HepG2 (cell line): ENCODE results near the gene FBF1. TPM values are rescaled to one million over a fixed set of nuclear protein-coding genes. Genes with fewer than 3 reads are reported as not detected.

Source experiments
- FOXO1 ChIP-seq: sonication (generic); formaldehyde crosslinking; IDR thresholded peaks from 2 replicates; pipeline ENCODE4 v1.4.0; 2020; ENCODE audit warnings: missing genetic modification reagents
- HMG20A ChIP-seq: IDR thresholded peaks from 2 replicates; pipeline ENCODE4 v1.6.1; 2016; ENCODE audit warnings: borderline replicate concordance
- SIN3A ChIP-seq: IDR thresholded peaks from 2 replicates; pipeline ENCODE4 v1.6.1; 2011; ENCODE audit warnings: low read depth, mild to moderate bottlenecking, control low read depth, low read length, borderline replicate concordance
- ZFY ChIP-seq: sonication (generic); formaldehyde crosslinking; IDR thresholded peaks from 2 replicates; pipeline ENCODE4 v1.4.0; 2020; ENCODE audit warnings: missing genetic modification reagents
- ZNF615 ChIP-seq: sonication (generic); formaldehyde crosslinking; IDR thresholded peaks from 2 replicates; pipeline ENCODE4 v1.5.0; 2020; ENCODE audit warnings: mild to moderate bottlenecking, missing genetic modification reagents, borderline replicate concordance
- ZNF83 ChIP-seq: sonication (generic); formaldehyde crosslinking; IDR thresholded peaks from 2 replicates; pipeline ENCODE4 v1.4.0; 2020; ENCODE audit warnings: missing genetic modification reagents, mild to moderate bottlenecking, borderline replicate concordance
- polyA plus RNA-seq, 8 experiments: library from polyadenylated mRNA; depleted of rRNA in 3 of 8; stranded (reverse) in 7 of 8; unstranded in 1 of 8; fragments of >200 nt; fragmentation: Illumina TruSeq in 4 of 8; extraction: Trizol in 4 of 8; gene quantifications; 2 replicates each; pipeline versions ENCODE4 v1.2.1 to v1.2.3, GENCODE V29; 2011 to 2016; ENCODE audit warnings: low read depth in 4 of 8, missing spikeins in 1 of 8, mixed read lengths in 1 of 8; ENCODE audit not compliant: insufficient read depth in 1 of 8
- total RNA-seq, 5 experiments: library from RNA; depleted of rRNA; stranded (reverse); fragments of >200 nt; fragmentation: Illumina TruSeq; extraction: Trizol; gene quantifications; 2 replicates each; pipeline ENCODE4 v1.2.3, GENCODE V29; 2016; ENCODE audit warnings: low read depth in 1 of 5
- TF ChIP-seq, protein P1 (sequence below): IDR thresholded peaks from 2 replicates; pipeline ENCODE4 v1.6.1; 2012; ENCODE audit warnings: low read length, improper control_type of control experiment
- TF ChIP-seq, protein P2 (sequence below): IDR thresholded peaks from 2 replicates; pipeline ENCODE4 v1.6.1; 2018; ENCODE audit warnings: missing genetic modification reagents
- TF ChIP-seq, protein P3 (sequence below): sonication (generic); formaldehyde crosslinking; IDR thresholded peaks from 2 replicates; pipeline ENCODE4 v1.4.0; 2020; ENCODE audit warnings: mild to moderate bottlenecking, missing genetic modification reagents
- TF ChIP-seq, protein P4 (sequence below): sonication (generic); formaldehyde crosslinking; IDR thresholded peaks from 2 replicates; pipeline ENCODE4 v1.9.0; 2021; ENCODE audit warnings: mild to moderate bottlenecking, missing genetic modification reagents
- TF ChIP-seq, protein P5 (sequence below): sonication (generic); formaldehyde crosslinking; IDR thresholded peaks from 2 replicates; pipeline ENCODE4 v1.8.0; 2022; ENCODE audit warnings: low read depth, missing genetic modification reagents
- TF ChIP-seq, protein P6 (sequence below): sonication (generic); formaldehyde crosslinking; IDR thresholded peaks from 2 replicates; pipeline ENCODE4 v1.5.0; 2020; ENCODE audit warnings: missing genetic modification reagents, mild to moderate bottlenecking, borderline replicate concordance

The FBF1 gene
- total and polyA plus RNA-seq, 2 of the 13 experiments (the other 11 are each of a cell fraction or from before 2014, with no cell fraction given): 2.4 to 8.1 TPM

DNA sequence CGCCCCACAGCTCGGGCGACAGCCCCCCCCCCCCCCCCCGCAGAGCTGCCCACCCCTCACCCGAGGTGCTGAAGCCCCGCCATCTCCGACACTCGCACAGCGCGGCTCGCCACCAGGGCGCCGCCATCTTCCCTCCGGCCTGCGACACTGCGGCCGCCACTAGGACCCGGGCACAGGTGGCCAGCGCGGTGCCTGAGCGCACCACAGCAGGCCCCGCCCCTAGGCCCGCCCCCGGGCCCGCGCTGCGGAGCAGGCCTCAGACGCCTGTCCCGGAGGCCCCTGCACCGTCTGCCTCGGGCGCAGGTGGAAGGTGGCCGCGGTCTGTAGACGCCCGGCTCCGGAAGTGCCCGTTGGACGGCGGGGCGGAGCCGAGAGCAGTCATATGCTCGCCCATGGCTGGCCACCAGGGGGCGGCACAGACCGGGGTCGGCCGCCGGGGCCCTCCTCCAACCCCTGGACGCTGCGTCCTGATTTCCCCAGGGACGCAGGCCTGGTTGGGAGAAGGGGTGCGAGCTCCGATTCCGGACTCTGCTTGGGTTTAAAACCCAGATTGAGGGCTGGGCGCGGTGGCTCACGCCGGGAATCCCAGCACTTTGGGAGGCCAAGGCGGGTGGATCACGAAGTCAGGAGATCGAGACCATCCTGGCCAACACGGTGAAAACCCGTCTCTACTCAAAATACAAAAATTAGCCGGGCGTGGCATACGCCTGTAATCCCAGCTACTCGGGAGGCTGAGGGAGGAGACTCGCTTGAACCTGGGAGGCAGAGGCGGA, 35.9 kb downstream of the FBF1 start, which contains the start of gene MRPL38 (continued):
- TF ChIP-seq, protein P1, sequence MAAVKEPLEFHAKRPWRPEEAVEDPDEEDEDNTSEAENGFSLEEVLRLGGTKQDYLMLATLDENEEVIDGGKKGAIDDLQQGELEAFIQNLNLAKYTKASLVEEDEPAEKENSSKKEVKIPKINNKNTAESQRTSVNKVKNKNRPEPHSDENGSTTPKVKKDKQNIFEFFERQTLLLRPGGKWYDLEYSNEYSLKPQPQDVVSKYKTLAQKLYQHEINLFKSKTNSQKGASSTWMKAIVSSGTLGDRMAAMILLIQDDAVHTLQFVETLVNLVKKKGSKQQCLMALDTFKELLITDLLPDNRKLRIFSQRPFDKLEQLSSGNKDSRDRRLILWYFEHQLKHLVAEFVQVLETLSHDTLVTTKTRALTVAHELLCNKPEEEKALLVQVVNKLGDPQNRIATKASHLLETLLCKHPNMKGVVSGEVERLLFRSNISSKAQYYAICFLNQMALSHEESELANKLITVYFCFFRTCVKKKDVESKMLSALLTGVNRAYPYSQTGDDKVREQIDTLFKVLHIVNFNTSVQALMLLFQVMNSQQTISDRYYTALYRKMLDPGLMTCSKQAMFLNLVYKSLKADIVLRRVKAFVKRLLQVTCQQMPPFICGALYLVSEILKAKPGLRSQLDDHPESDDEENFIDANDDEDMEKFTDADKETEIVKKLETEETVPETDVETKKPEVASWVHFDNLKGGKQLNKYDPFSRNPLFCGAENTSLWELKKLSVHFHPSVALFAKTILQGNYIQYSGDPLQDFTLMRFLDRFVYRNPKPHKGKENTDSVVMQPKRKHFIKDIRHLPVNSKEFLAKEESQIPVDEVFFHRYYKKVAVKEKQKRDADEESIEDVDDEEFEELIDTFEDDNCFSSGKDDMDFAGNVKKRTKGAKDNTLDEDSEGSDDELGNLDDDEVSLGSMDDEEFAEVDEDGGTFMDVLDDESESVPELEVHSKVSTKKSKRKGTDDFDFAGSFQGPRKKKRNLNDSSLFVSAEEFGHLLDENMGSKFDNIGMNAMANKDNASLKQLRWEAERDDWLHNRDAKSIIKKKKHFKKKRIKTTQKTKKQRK: no peak
- TF ChIP-seq, protein P2, sequence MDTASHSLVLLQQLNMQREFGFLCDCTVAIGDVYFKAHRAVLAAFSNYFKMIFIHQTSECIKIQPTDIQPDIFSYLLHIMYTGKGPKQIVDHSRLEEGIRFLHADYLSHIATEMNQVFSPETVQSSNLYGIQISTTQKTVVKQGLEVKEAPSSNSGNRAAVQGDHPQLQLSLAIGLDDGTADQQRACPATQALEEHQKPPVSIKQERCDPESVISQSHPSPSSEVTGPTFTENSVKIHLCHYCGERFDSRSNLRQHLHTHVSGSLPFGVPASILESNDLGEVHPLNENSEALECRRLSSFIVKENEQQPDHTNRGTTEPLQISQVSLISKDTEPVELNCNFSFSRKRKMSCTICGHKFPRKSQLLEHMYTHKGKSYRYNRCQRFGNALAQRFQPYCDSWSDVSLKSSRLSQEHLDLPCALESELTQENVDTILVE (CRISPR knock-in tag): peak; percentile 98
- TF ChIP-seq ZFY (CRISPR knock-in tag): peak; percentile 99
- TF ChIP-seq, protein P3, sequence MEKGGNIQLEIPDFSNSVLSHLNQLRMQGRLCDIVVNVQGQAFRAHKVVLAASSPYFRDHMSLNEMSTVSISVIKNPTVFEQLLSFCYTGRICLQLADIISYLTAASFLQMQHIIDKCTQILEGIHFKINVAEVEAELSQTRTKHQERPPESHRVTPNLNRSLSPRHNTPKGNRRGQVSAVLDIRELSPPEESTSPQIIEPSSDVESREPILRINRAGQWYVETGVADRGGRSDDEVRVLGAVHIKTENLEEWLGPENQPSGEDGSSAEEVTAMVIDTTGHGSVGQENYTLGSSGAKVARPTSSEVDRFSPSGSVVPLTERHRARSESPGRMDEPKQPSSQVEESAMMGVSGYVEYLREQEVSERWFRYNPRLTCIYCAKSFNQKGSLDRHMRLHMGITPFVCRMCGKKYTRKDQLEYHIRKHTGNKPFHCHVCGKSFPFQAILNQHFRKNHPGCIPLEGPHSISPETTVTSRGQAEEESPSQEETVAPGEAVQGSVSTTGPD (CRISPR knock-in tag): peak; percentile 83
- peak; percentile 73 for TF ChIP-seq FOXO1 (CRISPR knock-in tag)
- TF ChIP-seq, protein P4, sequence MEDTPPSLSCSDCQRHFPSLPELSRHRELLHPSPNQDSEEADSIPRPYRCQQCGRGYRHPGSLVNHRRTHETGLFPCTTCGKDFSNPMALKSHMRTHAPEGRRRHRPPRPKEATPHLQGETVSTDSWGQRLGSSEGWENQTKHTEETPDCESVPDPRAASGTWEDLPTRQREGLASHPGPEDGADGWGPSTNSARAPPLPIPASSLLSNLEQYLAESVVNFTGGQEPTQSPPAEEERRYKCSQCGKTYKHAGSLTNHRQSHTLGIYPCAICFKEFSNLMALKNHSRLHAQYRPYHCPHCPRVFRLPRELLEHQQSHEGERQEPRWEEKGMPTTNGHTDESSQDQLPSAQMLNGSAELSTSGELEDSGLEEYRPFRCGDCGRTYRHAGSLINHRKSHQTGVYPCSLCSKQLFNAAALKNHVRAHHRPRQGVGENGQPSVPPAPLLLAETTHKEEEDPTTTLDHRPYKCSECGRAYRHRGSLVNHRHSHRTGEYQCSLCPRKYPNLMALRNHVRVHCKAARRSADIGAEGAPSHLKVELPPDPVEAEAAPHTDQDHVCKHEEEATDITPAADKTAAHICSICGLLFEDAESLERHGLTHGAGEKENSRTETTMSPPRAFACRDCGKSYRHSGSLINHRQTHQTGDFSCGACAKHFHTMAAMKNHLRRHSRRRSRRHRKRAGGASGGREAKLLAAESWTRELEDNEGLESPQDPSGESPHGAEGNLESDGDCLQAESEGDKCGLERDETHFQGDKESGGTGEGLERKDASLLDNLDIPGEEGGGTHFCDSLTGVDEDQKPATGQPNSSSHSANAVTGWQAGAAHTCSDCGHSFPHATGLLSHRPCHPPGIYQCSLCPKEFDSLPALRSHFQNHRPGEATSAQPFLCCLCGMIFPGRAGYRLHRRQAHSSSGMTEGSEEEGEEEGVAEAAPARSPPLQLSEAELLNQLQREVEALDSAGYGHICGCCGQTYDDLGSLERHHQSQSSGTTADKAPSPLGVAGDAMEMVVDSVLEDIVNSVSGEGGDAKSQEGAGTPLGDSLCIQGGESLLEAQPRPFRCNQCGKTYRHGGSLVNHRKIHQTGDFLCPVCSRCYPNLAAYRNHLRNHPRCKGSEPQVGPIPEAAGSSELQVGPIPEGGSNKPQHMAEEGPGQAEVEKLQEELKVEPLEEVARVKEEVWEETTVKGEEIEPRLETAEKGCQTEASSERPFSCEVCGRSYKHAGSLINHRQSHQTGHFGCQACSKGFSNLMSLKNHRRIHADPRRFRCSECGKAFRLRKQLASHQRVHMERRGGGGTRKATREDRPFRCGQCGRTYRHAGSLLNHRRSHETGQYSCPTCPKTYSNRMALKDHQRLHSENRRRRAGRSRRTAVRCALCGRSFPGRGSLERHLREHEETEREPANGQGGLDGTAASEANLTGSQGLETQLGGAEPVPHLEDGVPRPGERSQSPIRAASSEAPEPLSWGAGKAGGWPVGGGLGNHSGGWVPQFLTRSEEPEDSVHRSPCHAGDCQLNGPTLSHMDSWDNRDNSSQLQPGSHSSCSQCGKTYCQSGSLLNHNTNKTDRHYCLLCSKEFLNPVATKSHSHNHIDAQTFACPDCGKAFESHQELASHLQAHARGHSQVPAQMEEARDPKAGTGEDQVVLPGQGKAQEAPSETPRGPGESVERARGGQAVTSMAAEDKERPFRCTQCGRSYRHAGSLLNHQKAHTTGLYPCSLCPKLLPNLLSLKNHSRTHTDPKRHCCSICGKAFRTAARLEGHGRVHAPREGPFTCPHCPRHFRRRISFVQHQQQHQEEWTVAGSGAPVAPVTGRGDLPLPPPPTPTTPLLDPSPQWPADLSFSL (CRISPR knock-in tag): no peak
- no peak for TF ChIP-seq ZNF83 (CRISPR knock-in tag)
- peak; percentile 52; the same call in 1 of the 2 replicates for TF ChIP-seq HMG20A (CRISPR knock-in tag)
- TF ChIP-seq, protein P5, sequence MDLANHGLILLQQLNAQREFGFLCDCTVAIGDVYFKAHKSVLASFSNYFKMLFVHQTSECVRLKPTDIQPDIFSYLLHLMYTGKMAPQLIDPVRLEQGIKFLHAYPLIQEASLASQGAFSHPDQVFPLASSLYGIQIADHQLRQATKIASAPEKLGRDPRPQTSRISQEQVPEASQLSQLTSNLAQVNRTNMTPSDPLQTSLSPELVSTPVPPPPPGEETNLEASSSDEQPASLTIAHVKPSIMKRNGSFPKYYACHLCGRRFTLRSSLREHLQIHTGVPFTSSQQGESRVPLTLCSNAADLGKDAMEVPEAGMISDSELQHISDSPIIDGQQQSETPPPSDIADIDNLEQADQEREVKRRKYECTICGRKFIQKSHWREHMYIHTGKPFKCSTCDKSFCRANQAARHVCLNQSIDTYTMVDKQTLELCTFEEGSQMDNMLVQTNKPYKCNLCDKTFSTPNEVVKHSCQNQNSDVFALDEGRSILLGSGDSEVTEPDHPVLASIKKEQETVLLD (CRISPR knock-in tag): peak; percentile 98
- peak; percentile 88 for TF ChIP-seq SIN3A
- TF ChIP-seq ZNF615 (CRISPR knock-in tag): peak; percentile 78; the same call in 1 of the 2 replicates
- TF ChIP-seq, protein P6, sequence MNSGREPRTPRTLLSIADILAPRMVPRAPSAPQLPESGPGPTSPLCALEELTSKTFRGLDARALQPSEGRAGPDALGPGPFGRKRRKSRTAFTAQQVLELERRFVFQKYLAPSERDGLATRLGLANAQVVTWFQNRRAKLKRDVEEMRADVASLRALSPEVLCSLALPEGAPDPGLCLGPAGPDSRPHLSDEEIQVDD (CRISPR knock-in tag): no peak
